Epithelial cell of proximal tubule (primary cell): ENCODE measurements around the gene PRSS56. TPM values are rescaled to one million over a fixed set of nuclear protein-coding genes. Genes with fewer than 3 reads are reported as not detected.

Source experiments
- DNase-seq: peaks from one replicate; pipeline ENCODE4 v3.0.0-alpha.2; 2011; ENCODE audit warnings: low read depth
- H3K4me3 ChIP-seq: 2 replicates; pipeline ENCODE4 v1.5.1; 2011; ENCODE audit warnings: low read depth, mild to moderate bottlenecking, low read length
- CTCF ChIP-seq: conservative IDR thresholded peaks from 2 replicates; pipeline ENCODE4 v1.5.1; 2012; ENCODE audit warnings: low read depth, mild to moderate bottlenecking, low read length
- total RNA-seq: library from RNA; depleted of rRNA; stranded (reverse); fragments of >200 nt; gene quantifications from 2 replicates; pipeline ENCODE4 v1.2.3, GENCODE V29; 2015

PRSS56 gene
- total RNA-seq, 1 donor from 2014 or later: not detected

- no peak overlapping the region for H3K4me3 ChIP-seq
- no peak for DNase-seq
- TF ChIP-seq CTCF: no peak
Observed at GRCh38 chr2:232483923-232484627, 36.1 kb upstream of the PRSS56 start.

- no peak for DNase-seq
- H3K4me3 ChIP-seq: no peak overlapping the region
- TF ChIP-seq CTCF: no peak
Observed at GRCh38 chr2:232484628-232485347, 35.4 kb upstream of the PRSS56 start.

GRCh38 chr2:232485348-232485756 lies 34.8 kb upstream of the PRSS56 start:
- no peak overlapping the region for H3K4me3 ChIP-seq
- no peak for DNase-seq
- TF ChIP-seq CTCF: no peak

GRCh38 chr2:232485757-232486557 lies 34.2 kb upstream of the PRSS56 start:
- no peak for DNase-seq
- no peak overlapping the region for H3K4me3 ChIP-seq
- no peak for TF ChIP-seq CTCF

- no peak for TF ChIP-seq CTCF
- H3K4me3 ChIP-seq: peak overlapping the region; percentile 14
- no peak for DNase-seq
Observed at GRCh38 chr2:232486558-232487384, 33.4 kb upstream of the PRSS56 start.

GRCh38 chr2:232487385-232488096 lies 32.6 kb upstream of the PRSS56 start, which contains the start of gene ECEL1:
ECEL1 (minus strand) TSS chr2:232487834; CDS start chr2:232486653, 1,181 bp downstream.
- no peak for TF ChIP-seq CTCF
- peak within 1 kb of the TSS; percentile 14 for H3K4me3 ChIP-seq
- no peak for DNase-seq
